Tibial nerve (tissue), 4 donors: ENCODE results near the gene CAVIN3. TPM values are rescaled to one million over a fixed set of nuclear protein-coding genes. Genes with fewer than 3 reads are reported as not detected.

Experiments used
- DNase-seq, 2 donors: peaks; one replicate each; pipeline ENCODE4 v3.0.0-alpha.2; 2019; ENCODE audit warnings: low spot score in 2 of 2
- H3K27ac ChIP-seq, 4 donors: fragments of 200-600 bp; sonication (generic) in 3 of 4; one replicate each; pipeline ENCODE4 v1.5.1; 2017 to 2019; ENCODE audit warnings: mild to moderate bottlenecking in 1 of 4
- H3K27me3 ChIP-seq, 2 donors: fragments of 200-600 bp; sonication (generic) in 1 of 2; one replicate each; pipeline versions ENCODE4 v1.5.1 to v1.6.0; 2017 to 2019
- H3K36me3 ChIP-seq, 3 donors: fragments of 200-600 bp; sonication (generic); one replicate each; pipeline ENCODE4 v1.5.1; 2018 to 2019
- H3K4me1 ChIP-seq, 4 donors: fragments of 200-600 bp; sonication (generic) in 3 of 4; one replicate each; pipeline ENCODE4 v1.5.1; 2017 to 2019
- H3K4me3 ChIP-seq, 4 donors: fragments of 200-600 bp; sonication (generic) in 3 of 4; one replicate each; pipeline ENCODE4 v1.5.1; 2017 to 2019; ENCODE audit warnings: mild to moderate bottlenecking in 1 of 4, moderate library complexity in 1 of 4
- H3K9me3 ChIP-seq, 4 donors: fragments of 200-600 bp; sonication (generic) in 3 of 4; one replicate each; pipeline ENCODE4 v1.5.1; 2017 to 2019
- CTCF ChIP-seq, 5 experiments: fragments of 200-600 bp in 3 of 5; fragments of 450-650 bp in 2 of 5; sonication (generic) in 3 of 5; IDR thresholded peaks; one replicate each; pipeline ENCODE4 v1.5.1; 2016 to 2019; ENCODE audit warnings: antibody characterized with exemption in 5 of 5, mild to moderate bottlenecking in 3 of 5, moderate library complexity in 2 of 5
- EP300 ChIP-seq, 2 donors: sonication (generic); formaldehyde crosslinking; IDR thresholded peaks; one replicate each; pipeline ENCODE4 v1.6.1; 2017; ENCODE audit warnings: antibody characterized with exemption in 2 of 2, mild to moderate bottlenecking in 1 of 2
- POLR2A ChIP-seq, 2 donors: fragments of 450-650 bp; IDR thresholded peaks; one replicate each; pipeline ENCODE4 v1.6.1; 2017; ENCODE audit warnings: antibody characterized with exemption in 2 of 2, mild to moderate bottlenecking in 2 of 2, moderate library complexity in 2 of 2
- WGBS, 2 donors: methylation state at CpG; one replicate each; pipeline ENCODE4 v1.1.5; 2018; 5-methylcytosine and 5-hydroxymethylcytosine counted together
- total RNA-seq, 4 donors: library from RNA; depleted of rRNA; stranded (reverse); fragments of >200 nt; gene quantifications; one replicate each; pipeline ENCODE4 v1.1.0, GENCODE V29; 2016

Gene CAVIN3
- total RNA-seq, 4 donors from 2014 or later: 270 to 598 (median 556) TPM

DNA sequence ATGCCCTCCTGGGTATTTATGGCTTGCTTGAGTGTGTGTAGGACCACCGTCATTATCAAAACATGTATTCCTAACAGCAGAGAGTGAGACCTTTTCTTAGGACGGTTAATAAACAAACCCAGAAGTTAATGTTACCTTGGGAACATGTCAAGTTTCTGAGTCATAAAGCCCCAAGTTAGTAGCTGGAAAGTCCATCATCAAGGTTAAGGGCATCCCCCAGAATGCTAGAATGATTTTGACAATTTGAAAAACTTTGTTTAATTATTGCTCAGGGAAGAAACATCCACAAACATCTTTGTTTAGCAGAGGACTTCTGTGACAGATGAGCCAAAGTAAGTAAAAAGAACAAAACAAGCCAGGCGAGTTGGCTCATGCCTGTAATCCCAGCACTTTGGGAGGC lies 20.0 kb downstream of the CAVIN3 start:
- 56 to 67% methylated on average over 3 of the region's 3 CpGs for WGBS, 2 donors
- no peak for DNase-seq

DNA sequence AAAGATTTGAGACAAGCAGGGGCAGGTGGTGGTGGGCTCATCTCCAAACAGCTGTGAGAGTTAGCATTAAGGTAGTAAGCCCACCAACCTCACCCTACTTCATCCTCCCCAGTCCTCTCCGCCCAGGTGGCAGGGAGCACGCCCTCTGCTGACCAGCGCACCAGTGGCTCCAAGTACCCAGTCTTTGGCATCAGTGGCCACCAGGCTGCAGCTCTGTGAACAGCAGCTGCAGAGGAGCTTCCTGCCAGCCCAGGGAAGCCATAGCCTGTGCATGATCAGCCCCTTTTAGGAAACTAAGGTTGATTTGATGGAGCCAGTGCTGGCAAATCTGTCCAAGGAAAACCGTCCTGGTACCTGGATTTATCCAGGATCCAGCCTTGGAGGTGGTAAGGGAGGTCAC lies 21.7 kb downstream of the CAVIN3 start:
- Histone ChIP-seq H3K27me3 (no peaks in the 10 kb centered on the region), H3K4me1 (peaks cover 0 to 3% (median 0%) of the 10 kb centered on the region in 4 donors), H3K4me3 (no peak overlapping the region), H3K9me3 (no peaks in the 10 kb centered on the region), H3K27ac (no peak overlapping the region), H3K36me3 (no peaks in the 10 kb centered on the region)
- no peak for DNase-seq
- TF ChIP-seq CTCF (IDR thresholded peaks at IDR 0.05) (peak in 4 of 5 experiments; percentile 12 to 28 (median 21)), POLR2A (IDR thresholded peaks at IDR 0.05) (no peak)
- WGBS, 2 donors: 54 to 72% methylated on average over 4 of the region's 4 CpGs

More for the DNA sequence above, 20.0 kb downstream of the CAVIN3 start:
- no peaks in the 10 kb centered on the region for H3K27me3 ChIP-seq
- no peaks in the 10 kb centered on the region for H3K9me3 ChIP-seq
- H3K4me3 ChIP-seq: no peak overlapping the region
- H3K4me1 ChIP-seq: peaks cover 0 to 3% (median 0%) of the 10 kb centered on the region in 4 donors
- H3K27ac ChIP-seq: no peak overlapping the region
- no peaks in the 10 kb centered on the region for H3K36me3 ChIP-seq
- no peak for TF ChIP-seq CTCF (IDR thresholded peaks at IDR 0.05)
- TF ChIP-seq POLR2A (IDR thresholded peaks at IDR 0.05): no peak
- TF ChIP-seq EP300 (IDR thresholded peaks at IDR 0.05): no peak

DNA sequence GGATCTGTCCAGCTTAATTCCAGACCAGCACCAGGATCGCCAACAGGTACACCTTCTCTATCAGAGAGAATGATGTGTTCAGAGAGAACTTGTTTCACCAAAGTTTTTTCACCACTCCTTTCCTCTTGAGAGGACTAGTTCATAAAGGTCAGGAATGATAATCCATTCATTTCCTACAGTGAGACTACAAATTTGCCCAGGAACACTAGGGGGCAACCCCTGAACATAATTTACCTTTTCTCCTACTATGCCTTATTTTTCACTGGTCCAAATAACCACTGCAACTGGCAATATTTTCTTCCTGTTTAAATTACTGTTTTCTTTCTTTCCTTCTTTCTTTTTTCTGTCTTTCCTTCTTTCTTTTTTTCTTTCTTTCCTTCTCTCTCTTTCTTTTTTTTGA lies 22.5 kb downstream of the CAVIN3 start:
- Histone ChIP-seq H3K27ac (no peak overlapping the region), H3K36me3 (no peaks in the 10 kb centered on the region), H3K27me3 (no peaks in the 10 kb centered on the region), H3K4me1 (peaks cover 0 to 3% (median 0%) of the 10 kb centered on the region in 4 donors), H3K9me3 (no peaks in the 10 kb centered on the region), H3K4me3 (no peak overlapping the region)
- WGBS, 2 donors: 92 to 100% methylated on average over 1 of the region's 1 CpG
- TF ChIP-seq EP300 (IDR thresholded peaks at IDR 0.05) (no peak), CTCF (IDR thresholded peaks at IDR 0.05) (peak; percentile 11 to 61 (median 28))
- peak in 1 of 2 donors; percentile 16 for DNase-seq

GRCh38 chr11:6285019-6285418 lies 35.3 kb downstream of the CAVIN3 start:
- no peak for TF ChIP-seq POLR2A (IDR thresholded peaks at IDR 0.05)
- TF ChIP-seq CTCF (IDR thresholded peaks at IDR 0.05): no peak
- TF ChIP-seq EP300 (IDR thresholded peaks at IDR 0.05): no peak
- H3K27ac ChIP-seq: no peak overlapping the region

DNA sequence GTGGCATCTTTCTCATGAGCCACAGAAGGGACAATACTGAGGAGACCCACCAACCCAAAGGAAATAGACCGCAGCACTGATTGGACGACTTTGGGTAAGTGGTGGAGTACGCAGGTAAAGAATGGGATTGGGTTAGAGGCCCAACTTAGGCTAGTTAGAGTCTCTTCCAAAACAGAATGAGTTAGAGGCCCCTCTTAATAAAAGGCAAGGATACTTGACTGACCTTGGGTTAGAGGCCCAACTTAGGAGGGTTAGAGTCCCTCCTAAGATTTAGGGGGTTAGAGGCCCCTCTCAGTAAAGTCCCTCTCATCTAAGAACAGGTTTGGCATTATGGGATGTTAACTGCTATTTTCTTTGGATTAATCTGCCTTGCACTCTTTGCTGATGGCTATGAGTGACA lies 36.1 kb downstream of the CAVIN3 start:
- Histone ChIP-seq H3K4me1 (no peaks in the 10 kb centered on the region), H3K4me3 (no peak overlapping the region), H3K27ac (no peak overlapping the region), H3K9me3 (no peaks in the 10 kb centered on the region), H3K27me3 (no peaks in the 10 kb centered on the region), H3K36me3 (no peaks in the 10 kb centered on the region)
- TF ChIP-seq EP300 (IDR thresholded peaks at IDR 0.05) (no peak), CTCF (IDR thresholded peaks at IDR 0.05) (no peak), POLR2A (IDR thresholded peaks at IDR 0.05) (no peak)
- no peak for DNase-seq
- WGBS, 2 donors: 85 to 87% methylated on average over 3 of the region's 3 CpGs

More at GRCh38 chr11:6285019-6285418, 35.3 kb downstream of the CAVIN3 start:
- DNase-seq: no peak
- no peaks in the 10 kb centered on the region for H3K27me3 ChIP-seq
- no peaks in the 10 kb centered on the region for H3K36me3 ChIP-seq
- no peaks in the 10 kb centered on the region for H3K4me1 ChIP-seq
- no peak overlapping the region for H3K4me3 ChIP-seq
- 71 to 76% methylated on average over 4 of the region's 4 CpGs for WGBS, 2 donors
- no peaks in the 10 kb centered on the region for H3K9me3 ChIP-seq
